Hepatocyte (in vitro differentiated cells): ENCODE results near the gene UCP2.

Experiments
- EZH2phosphoT487 ChIP-seq: fragments of 200-600 bp; sonication (generic); IDR thresholded peaks from one replicate; pipeline ENCODE4 v1.6.1; 2018; ENCODE audit warnings: antibody characterized with exemption, mild to moderate bottlenecking, low read depth, moderate library complexity; ENCODE audit not compliant: unreplicated experiment, severe bottlenecking
- TF ChIP-seq, protein P1 (sequence below): fragments of 200-600 bp; sonication (generic); IDR thresholded peaks from 2 replicates; pipeline ENCODE4 v1.5.1; 2016; ENCODE audit warnings: antibody characterized with exemption, mild to moderate bottlenecking; ENCODE audit not compliant: poor library complexity

GRCh38 chr11:74019104-74019738 lies 36.6 kb upstream of the UCP2 start:
- TF ChIP-seq EZH2phosphoT487: no peak
- TF ChIP-seq, protein P1, sequence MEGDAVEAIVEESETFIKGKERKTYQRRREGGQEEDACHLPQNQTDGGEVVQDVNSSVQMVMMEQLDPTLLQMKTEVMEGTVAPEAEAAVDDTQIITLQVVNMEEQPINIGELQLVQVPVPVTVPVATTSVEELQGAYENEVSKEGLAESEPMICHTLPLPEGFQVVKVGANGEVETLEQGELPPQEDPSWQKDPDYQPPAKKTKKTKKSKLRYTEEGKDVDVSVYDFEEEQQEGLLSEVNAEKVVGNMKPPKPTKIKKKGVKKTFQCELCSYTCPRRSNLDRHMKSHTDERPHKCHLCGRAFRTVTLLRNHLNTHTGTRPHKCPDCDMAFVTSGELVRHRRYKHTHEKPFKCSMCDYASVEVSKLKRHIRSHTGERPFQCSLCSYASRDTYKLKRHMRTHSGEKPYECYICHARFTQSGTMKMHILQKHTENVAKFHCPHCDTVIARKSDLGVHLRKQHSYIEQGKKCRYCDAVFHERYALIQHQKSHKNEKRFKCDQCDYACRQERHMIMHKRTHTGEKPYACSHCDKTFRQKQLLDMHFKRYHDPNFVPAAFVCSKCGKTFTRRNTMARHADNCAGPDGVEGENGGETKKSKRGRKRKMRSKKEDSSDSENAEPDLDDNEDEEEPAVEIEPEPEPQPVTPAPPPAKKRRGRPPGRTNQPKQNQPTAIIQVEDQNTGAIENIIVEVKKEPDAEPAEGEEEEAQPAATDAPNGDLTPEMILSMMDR: no peak
